ENCODE results near the gene APBB1. TPM values are rescaled to one million over a fixed set of nuclear protein-coding genes. Genes with fewer than 3 reads are reported as not detected.

The APBB1 gene
- polyA plus RNA-seq, 1 of the 3 experiments (the other 2 are of a cell fraction) = 35.9 TPM

GRCh38 chr11:6458352-6459098 lies 39.6 kb upstream of the APBB1 start:
- Histone ChIP-seq H3K79me2 (ENCODE audit: insufficient read depth) (no peaks in the 10 kb centered on the region), H3K4me2 (no peak overlapping the region), H2AFZ (ENCODE audit: low read depth) (no peak overlapping the region), H4K20me1 (ENCODE audit: insufficient read depth) (no peaks in the 10 kb centered on the region), H3K9me3 (no peaks in the 10 kb centered on the region), H3K9me2 (no peaks in the 10 kb centered on the region), H3K9ac (no peak overlapping the region), H3K27me3 (ENCODE audit: insufficient read depth) (no peaks in the 10 kb centered on the region), H3F3A (replicated peaks; ENCODE audit: insufficient read depth) (no peaks in the 10 kb centered on the region), H3K36me3 (replicated peaks in 1 of 2; ENCODE audit: control insufficient read depth in 1 of 2, insufficient read depth in 2 of 2, low read length in 1 of 2) (peaks cover 22 to 45% of the 10 kb centered on the region in 2 experiments), H3K4me1 (ENCODE audit: control insufficient read depth in 1 of 2, insufficient read depth in 2 of 2, low read depth in 1 of 2, low read length in 1 of 2) (no peaks in the 10 kb centered on the region), H3K4me3 (ENCODE audit: low read depth in 2 of 2, low read length in 1 of 2) (no peak overlapping the region), H3K27ac (ENCODE audit: low read depth in 2 of 2, low read length in 1 of 2) (no peak overlapping the region)
- no peak for DNase-seq
- WGBS (ENCODE audit: low lambda C conversion rate) = 87% methylated on average over 2 of the region's 2 CpGs
- TF ChIP-seq TEAD4 (IDR thresholded peaks at IDR 0.05; ENCODE audit: borderline replicate concordance, insufficient read depth) = no peak
- no peak for TF ChIP-seq CHD2 (IDR thresholded peaks at IDR 0.05; ENCODE audit: low read length, partially characterized antibody)
- no peak for TF ChIP-seq RAD21 (IDR thresholded peaks at IDR 0.05; ENCODE audit: low read length)
- no peak for TF ChIP-seq MEF2A (IDR thresholded peaks at IDR 0.05; ENCODE audit: borderline replicate concordance, low read depth)
- no peak for TF ChIP-seq USF1 (IDR thresholded peaks at IDR 0.05; ENCODE audit: borderline replicate concordance, low read depth)
- no peak for TF ChIP-seq MXI1 (IDR thresholded peaks at IDR 0.05; ENCODE audit: low read depth, low read length)
- TF ChIP-seq ZBTB33 (IDR thresholded peaks at IDR 0.05; ENCODE audit: borderline replicate concordance, low read depth) = no peak
- no peak for TF ChIP-seq USF2 (IDR thresholded peaks at IDR 0.05; ENCODE audit: borderline replicate concordance, low read depth, low read length)
- TF ChIP-seq IRF3 (IDR thresholded peaks at IDR 0.05; ENCODE audit: low read depth, low read length) = no peak
- no peak for TF ChIP-seq TCF12 (IDR thresholded peaks at IDR 0.05)
- no peak for TF ChIP-seq TAF1 (IDR thresholded peaks at IDR 0.05; ENCODE audit: borderline replicate concordance, low read depth, low read length)
- TF ChIP-seq SIN3A (IDR thresholded peaks at IDR 0.05; ENCODE audit: borderline replicate concordance, low read depth, low read length) = no peak
- ChIA-PET POLR2A (no interaction called here), CTCF (interaction anchor here (1.1 kb wide), 1 partner anchor 15 kb away, joined by 3 read pairs; no protein-coding TSS in a partner anchor)

Data from SK-N-SH (cell line).